ENCODE results near the gene TRIM5.
"Not testable (repeated sequence)": the region's sequence is repeated elsewhere in the genome, so short reads cannot be mapped to it uniquely, and the experiment has no call there.

The TRIM5 gene

DNA sequence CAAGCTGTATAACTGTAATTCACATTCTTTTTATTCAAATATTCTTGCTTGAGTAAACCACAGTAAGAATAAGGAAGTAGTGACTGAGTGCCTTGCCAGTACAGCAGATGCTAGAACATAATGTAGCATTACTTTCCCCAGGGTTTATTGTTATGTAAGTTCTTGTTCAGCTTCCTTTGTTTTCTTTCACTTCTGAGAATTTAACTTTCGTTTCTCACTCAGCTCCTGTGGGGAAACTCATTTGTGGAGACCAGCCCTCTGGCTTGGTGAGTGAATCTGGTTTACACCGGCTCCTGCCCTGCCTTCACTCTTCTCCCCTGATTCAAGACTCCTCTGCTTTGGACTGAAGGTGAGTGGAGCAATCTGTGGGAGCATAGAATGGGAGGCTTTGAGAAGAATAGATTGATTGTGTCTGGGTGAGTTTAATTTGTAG, 4.7 kb upstream of the TRIM5 start, which contains the start of gene TRIM22:
TRIM22 (plus strand) TSS at position 240 of the 433 bp plus-strand sequence. CDS start 6,443 bp downstream, outside the sequence.
- peak within 1 kb of the TSS; percentile 95 for H3K4me3 ChIP-seq (ENCODE audit: low read depth, low read length)
- H3K27ac ChIP-seq (ENCODE audit: low read depth, low read length) = peak within 1 kb of the TSS; percentile 95
- H3K4me1 ChIP-seq (ENCODE audit: control insufficient read depth, insufficient read depth, low read length, unreplicated experiment) = peaks cover 22% of the 10 kb centered on the region
- peaks cover 42% of the 10 kb centered on the region for H3K79me2 ChIP-seq (ENCODE audit: control insufficient read depth, insufficient read depth, low read length, unreplicated experiment)
- peak within 1 kb of the TSS; percentile 42 for H2AFZ ChIP-seq (ENCODE audit: low read length, unreplicated experiment)
- H3K27me3 ChIP-seq (ENCODE audit: insufficient read depth, low read length) = no peaks in the 10 kb centered on the region
- H3K36me3 ChIP-seq (ENCODE audit: insufficient read depth, low read length) = no peaks in the 10 kb centered on the region; the same call in 1 of the 2 replicates

DNA sequence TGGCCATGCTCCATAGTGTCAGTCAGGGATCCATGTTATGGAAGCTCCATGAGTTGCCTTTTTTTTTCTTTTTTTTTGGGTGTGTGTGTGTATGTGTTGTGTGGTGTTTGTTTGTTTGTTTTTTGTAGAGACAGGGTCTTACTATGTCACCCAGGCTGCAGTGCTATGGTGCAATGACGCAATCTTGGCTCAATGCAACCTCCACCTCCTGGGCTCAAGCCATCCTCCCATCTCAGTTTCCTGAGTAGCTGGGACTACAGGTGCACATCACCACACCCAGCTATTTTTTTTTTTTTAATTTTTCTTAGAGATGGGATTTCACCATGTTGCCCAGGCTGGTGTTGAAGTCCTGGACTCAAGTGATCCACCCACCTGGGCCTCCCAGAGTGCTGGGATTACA, 3.6 kb upstream of the TRIM5 start:
- H3K27ac ChIP-seq (ENCODE audit: low read depth, low read length) = peak overlapping the region; percentile 95
- H3K36me3 ChIP-seq (ENCODE audit: insufficient read depth, low read length) = no peaks in the 10 kb centered on the region
- no peaks in the 10 kb centered on the region for H3K27me3 ChIP-seq (ENCODE audit: insufficient read depth, low read length)
- peaks cover 40% of the 10 kb centered on the region for H3K79me2 ChIP-seq (ENCODE audit: control insufficient read depth, insufficient read depth, low read length, unreplicated experiment)
- no peak overlapping the region for H3K4me3 ChIP-seq (ENCODE audit: low read depth, low read length)
- peaks cover 17% of the 10 kb centered on the region for H3K4me1 ChIP-seq (ENCODE audit: control insufficient read depth, insufficient read depth, low read length, unreplicated experiment)
- H2AFZ ChIP-seq (ENCODE audit: low read length, unreplicated experiment) = no peak overlapping the region

DNA sequence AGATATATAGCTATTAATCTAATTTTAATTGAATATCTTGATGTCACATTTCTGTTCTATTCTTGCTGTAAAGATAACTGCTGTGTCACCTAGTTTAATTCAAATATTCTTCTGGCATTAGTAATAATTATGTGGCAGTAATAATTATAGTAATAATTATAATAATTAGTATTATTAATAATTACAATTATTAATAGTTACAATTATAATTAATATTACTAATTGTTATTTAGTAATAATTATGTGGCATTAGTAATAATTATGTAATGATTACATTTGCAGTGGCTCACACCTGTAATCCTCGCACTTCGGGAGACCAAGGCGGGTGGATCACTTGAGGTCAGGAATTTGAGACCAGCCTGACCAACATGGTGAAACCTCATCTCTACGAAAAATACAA, 1.6 kb upstream of the TRIM5 start:
- Histone ChIP-seq H3K27ac (ENCODE audit: low read depth, low read length) (no peak overlapping the region), H3K36me3 (ENCODE audit: insufficient read depth, low read length) (no peaks in the 10 kb centered on the region), H2AFZ (ENCODE audit: low read length, unreplicated experiment) (no peak overlapping the region), H3K4me1 (ENCODE audit: control insufficient read depth, insufficient read depth, low read length, unreplicated experiment) (peaks cover 10% of the 10 kb centered on the region), H3K79me2 (ENCODE audit: control insufficient read depth, insufficient read depth, low read length, unreplicated experiment) (peaks cover 44% of the 10 kb centered on the region), H3K4me3 (ENCODE audit: low read depth, low read length) (no peak overlapping the region), H3K27me3 (ENCODE audit: insufficient read depth, low read length) (no peaks in the 10 kb centered on the region)

DNA sequence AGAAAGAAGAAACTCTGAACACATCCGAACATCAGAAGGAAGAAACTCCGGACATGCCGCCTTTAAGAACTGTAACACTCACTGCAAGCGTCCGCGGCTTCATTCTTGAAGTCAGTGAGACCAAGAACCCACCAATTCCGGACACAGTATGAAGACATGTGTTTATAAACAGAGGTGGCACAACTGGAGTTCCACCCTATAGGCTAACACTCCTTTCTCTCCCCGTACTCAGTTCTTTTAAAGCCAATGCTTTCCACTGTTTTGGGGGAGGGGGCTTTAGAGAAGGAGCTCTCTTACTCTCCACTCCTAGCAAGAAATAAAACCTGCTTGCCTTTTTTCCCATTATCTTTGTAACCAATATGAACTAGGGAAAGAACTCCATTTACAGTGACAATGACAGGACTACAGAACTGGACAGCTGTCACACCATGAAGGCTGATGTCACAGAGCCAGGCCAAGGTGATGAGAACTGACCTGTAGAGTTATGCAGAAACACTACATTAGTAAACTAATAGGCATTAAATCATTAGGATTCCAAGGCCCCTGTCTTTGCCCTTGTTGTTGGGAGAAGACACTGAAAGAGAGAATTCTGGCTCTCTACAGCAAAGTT, 733 bp downstream of the TRIM5 start:
- H3K36me3 ChIP-seq (ENCODE audit: insufficient read depth, low read length) = peaks cover 15% of the 10 kb centered on the region
- no peaks in the 10 kb centered on the region for H3K27me3 ChIP-seq (ENCODE audit: insufficient read depth, low read length)
- no peak overlapping the region for H2AFZ ChIP-seq (ENCODE audit: low read length, unreplicated experiment)
- peak overlapping the region; percentile 95 for H3K27ac ChIP-seq (ENCODE audit: low read depth, low read length)
- H3K79me2 ChIP-seq (ENCODE audit: control insufficient read depth, insufficient read depth, low read length, unreplicated experiment) = peaks cover 34% of the 10 kb centered on the region
- peak overlapping the region; percentile 79 for H3K4me3 ChIP-seq (ENCODE audit: low read depth, low read length)
- peaks cover 9% of the 10 kb centered on the region for H3K4me1 ChIP-seq (ENCODE audit: control insufficient read depth, insufficient read depth, low read length, unreplicated experiment)

DNA sequence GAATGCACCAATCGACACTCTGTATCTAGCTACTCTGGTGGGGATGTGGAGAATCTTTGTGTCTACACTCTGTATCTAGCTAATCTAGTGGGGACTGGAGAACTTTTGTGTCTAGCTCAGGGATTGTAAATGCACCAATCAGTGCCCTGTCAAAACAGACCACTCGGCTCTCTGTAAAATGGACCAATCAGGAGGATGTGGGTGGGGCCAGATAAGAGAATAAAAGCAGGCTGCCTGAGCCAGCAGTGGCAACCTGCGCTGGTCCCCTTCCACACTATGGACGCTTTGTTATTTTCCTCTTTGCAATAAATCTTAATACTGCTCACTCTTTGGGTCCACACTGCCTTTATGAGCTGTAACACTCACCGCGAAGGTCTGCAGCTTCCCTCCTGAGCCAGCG, 1.3 kb downstream of the TRIM5 start:
- Histone ChIP-seq H3K4me3 (ENCODE audit: low read depth, low read length) (peak overlapping the region; percentile 79), H3K27ac (ENCODE audit: low read depth, low read length) (peak overlapping the region; percentile 95; the same call in 1 of the 2 replicates), H3K79me2 (ENCODE audit: control insufficient read depth, insufficient read depth, low read length, unreplicated experiment) (peaks cover 34% of the 10 kb centered on the region), H3K36me3 (ENCODE audit: insufficient read depth, low read length) (peaks cover 20% of the 10 kb centered on the region)
- H3K27me3 ChIP-seq (ENCODE audit: insufficient read depth, low read length); H2AFZ ChIP-seq (ENCODE audit: low read length, unreplicated experiment); H3K4me1 ChIP-seq (ENCODE audit: control insufficient read depth, insufficient read depth, low read length, unreplicated experiment): not testable (repeated sequence)

DNA sequence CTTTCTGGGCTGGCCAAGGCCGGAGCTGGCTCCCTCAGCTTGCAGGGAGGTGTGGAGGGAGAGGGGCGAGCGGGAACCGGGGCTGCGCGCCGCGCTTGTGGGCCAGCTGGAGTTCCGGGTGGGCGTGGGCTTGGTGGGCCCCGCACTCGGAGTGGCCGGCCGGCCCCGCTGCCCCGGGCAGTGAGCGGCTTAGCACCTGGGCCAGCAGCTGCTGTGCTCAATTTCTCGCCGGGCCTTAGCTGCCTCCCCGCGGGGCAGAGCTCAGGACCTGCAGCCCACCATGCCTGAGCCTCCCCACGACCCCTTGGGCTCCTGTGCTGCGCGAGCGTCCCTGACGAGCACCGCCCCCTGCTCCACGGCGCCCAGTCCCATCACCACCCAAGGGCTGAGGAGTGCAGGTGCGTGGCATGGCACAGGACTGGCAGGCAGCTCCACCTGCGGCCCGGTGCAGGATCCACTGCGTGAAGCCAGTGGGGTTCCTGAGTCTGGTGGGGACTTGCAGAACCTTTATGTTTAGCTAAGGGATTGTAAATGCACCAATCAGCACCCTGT, 1.9 kb downstream of the TRIM5 start:
- H3K27ac ChIP-seq (ENCODE audit: low read depth, low read length); H3K4me1 ChIP-seq (ENCODE audit: control insufficient read depth, insufficient read depth, low read length, unreplicated experiment); H3K27me3 ChIP-seq (ENCODE audit: insufficient read depth, low read length); H2AFZ ChIP-seq (ENCODE audit: low read length, unreplicated experiment); H3K4me3 ChIP-seq (ENCODE audit: low read depth, low read length): not testable (repeated sequence)
- H3K36me3 ChIP-seq (ENCODE audit: insufficient read depth, low read length) = peaks cover 26% of the 10 kb centered on the region
- peaks cover 34% of the 10 kb centered on the region for H3K79me2 ChIP-seq (ENCODE audit: control insufficient read depth, insufficient read depth, low read length, unreplicated experiment)

DNA sequence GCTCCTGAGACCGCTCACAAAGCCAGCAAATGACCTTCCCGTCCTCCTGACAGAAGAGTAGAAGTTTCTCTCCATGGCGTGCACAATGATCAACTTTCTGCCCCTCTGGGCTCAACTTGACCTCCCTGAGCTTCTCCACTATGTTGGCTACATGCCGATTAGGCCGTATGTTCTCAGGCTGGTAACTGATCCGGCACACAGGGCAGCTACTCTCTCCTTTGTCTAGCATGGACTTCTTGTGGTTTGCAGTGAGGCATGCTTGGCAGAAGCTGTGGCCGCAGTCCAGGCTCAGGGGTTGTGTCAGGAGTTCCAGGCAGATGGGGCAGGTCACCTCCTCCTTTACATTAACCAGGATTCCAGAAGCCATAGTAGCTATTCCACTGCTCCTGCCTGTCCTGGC, 5.1 kb downstream of the TRIM5 start:
- peaks cover 34% of the 10 kb centered on the region for H3K79me2 ChIP-seq (ENCODE audit: control insufficient read depth, insufficient read depth, low read length, unreplicated experiment)
- no peaks in the 10 kb centered on the region for H3K4me1 ChIP-seq (ENCODE audit: control insufficient read depth, insufficient read depth, low read length, unreplicated experiment)
- H3K36me3 ChIP-seq (ENCODE audit: insufficient read depth, low read length) = peaks cover 32% of the 10 kb centered on the region
- H3K27ac ChIP-seq (ENCODE audit: low read depth, low read length) = no peak overlapping the region
- H3K4me3 ChIP-seq (ENCODE audit: low read depth, low read length) = no peak overlapping the region
- no peaks in the 10 kb centered on the region for H3K27me3 ChIP-seq (ENCODE audit: insufficient read depth, low read length)
- H2AFZ ChIP-seq (ENCODE audit: low read length, unreplicated experiment) = no peak overlapping the region

DNA sequence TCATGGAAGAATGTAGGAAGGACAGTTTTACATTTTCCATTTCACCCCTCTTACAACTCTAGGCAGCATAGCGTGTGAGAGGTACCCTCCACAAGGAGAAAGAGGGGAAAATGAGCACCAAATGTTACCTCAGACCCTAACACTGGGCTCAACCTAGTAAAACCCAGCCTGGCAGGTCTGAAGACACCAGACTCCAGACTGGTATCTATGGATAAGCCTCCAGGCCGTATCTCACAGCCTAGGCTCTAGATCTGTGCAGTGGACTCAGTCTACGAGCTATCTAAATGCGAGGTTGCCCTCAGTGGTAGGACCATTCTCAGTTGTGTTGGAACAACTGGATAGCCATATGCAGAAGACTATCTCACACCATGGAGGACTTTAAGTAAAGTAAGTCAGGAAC, 10.5 kb downstream of the TRIM5 start:
- Histone ChIP-seq H3K36me3 (ENCODE audit: insufficient read depth, low read length) (peaks cover 20% of the 10 kb centered on the region), H3K27me3 (ENCODE audit: insufficient read depth, low read length) (no peaks in the 10 kb centered on the region), H3K4me3 (ENCODE audit: low read depth, low read length) (no peak overlapping the region), H3K27ac (ENCODE audit: low read depth, low read length) (no peak overlapping the region), H3K79me2 (ENCODE audit: control insufficient read depth, insufficient read depth, low read length, unreplicated experiment) (peaks cover 15% of the 10 kb centered on the region), H2AFZ (ENCODE audit: low read length, unreplicated experiment) (no peak overlapping the region), H3K4me1 (ENCODE audit: control insufficient read depth, insufficient read depth, low read length, unreplicated experiment) (peaks cover 6% of the 10 kb centered on the region)

DNA sequence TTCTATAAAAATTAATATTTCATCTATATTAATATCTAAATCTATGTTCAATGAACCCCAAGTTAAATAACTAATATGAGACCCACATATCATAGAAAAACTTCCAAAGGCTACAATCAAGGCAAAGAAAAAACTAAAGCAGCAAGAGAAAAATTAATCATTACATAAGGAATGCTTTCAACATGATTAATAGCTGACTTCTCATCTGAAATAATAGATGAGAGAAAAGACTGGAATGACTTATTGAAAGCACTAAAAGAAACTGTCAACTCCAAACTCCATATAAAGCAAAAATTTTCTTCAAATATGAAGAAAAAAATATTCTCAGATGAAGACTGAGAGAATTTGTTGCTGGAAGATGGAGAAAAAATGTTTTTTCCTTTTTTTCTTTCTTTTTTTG, 13.0 kb downstream of the TRIM5 start:
- H3K36me3 ChIP-seq (ENCODE audit: insufficient read depth, low read length) = peaks cover 6% of the 10 kb centered on the region
- no peaks in the 10 kb centered on the region for H3K27me3 ChIP-seq (ENCODE audit: insufficient read depth, low read length)
- no peak overlapping the region for H2AFZ ChIP-seq (ENCODE audit: low read length, unreplicated experiment)
- no peak overlapping the region for H3K4me3 ChIP-seq (ENCODE audit: low read depth, low read length)
- H3K79me2 ChIP-seq (ENCODE audit: control insufficient read depth, insufficient read depth, low read length, unreplicated experiment) = peaks cover 15% of the 10 kb centered on the region
- H3K27ac ChIP-seq (ENCODE audit: low read depth, low read length) = no peak overlapping the region
- peaks cover 6% of the 10 kb centered on the region for H3K4me1 ChIP-seq (ENCODE audit: control insufficient read depth, insufficient read depth, low read length, unreplicated experiment)

DNA sequence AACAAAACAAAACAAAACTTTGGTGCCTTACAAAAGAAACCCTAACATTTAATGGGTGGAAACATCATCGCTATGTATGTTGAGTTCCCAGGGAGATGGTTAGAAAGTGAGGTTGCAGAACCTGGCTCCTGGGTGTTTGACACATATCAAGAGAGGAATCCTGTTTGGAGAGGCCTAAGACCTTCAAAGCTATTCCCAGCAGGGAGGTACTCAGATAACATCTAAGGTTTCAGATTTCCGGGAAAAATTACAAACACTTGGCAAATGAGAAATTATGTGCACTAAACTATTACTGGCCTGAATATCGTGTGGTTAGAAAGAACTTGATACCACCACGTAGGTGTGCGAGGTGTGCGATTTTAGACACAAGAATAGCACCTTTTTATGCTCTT, 18.5 kb downstream of the TRIM5 start:
- H3K79me2 ChIP-seq (ENCODE audit: control insufficient read depth, insufficient read depth, low read length, unreplicated experiment) = peaks cover 5% of the 10 kb centered on the region
- no peaks in the 10 kb centered on the region for H3K4me1 ChIP-seq (ENCODE audit: control insufficient read depth, insufficient read depth, low read length, unreplicated experiment)
- no peak overlapping the region for H3K27ac ChIP-seq (ENCODE audit: low read depth, low read length)
- no peaks in the 10 kb centered on the region for H3K27me3 ChIP-seq (ENCODE audit: insufficient read depth, low read length)
- no peak overlapping the region for H3K4me3 ChIP-seq (ENCODE audit: low read depth, low read length)
- H2AFZ ChIP-seq (ENCODE audit: low read length, unreplicated experiment) = no peak overlapping the region
- peaks cover 26% of the 10 kb centered on the region for H3K36me3 ChIP-seq (ENCODE audit: insufficient read depth, low read length)

DNA sequence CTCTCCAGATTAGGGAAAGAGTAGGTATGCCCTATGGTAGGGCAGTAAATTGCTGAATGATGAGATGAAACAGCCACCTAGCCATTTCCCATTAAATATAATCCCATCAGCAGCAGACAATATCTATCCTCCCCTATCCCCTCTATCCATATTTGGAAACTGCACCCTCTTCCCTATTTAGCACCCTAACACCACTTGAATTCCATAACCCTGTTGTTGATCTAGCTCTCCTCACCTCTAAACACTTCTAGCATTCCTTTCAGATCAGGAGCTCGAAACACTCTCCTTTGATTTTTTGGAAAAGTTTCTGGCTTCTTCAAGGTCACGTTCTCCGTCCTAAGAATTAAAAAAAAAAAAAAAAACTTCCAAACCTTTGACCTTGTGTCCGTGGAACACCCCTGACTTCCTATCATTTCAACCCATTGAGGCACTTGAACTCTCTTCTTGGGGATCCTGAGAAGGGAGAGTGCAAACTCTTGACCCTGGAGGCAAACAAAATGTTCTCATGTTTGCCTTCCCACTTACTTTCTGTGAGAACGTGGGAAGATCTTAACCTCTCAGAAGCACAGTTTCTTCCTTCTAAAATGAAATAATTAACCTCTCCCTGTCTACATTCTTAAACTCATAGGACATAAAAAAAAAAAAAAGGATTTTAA, 19.0 kb downstream of the TRIM5 start:
- H3K27me3 ChIP-seq (ENCODE audit: insufficient read depth, low read length) = no peaks in the 10 kb centered on the region
- H2AFZ ChIP-seq (ENCODE audit: low read length, unreplicated experiment) = no peak overlapping the region
- H3K36me3 ChIP-seq (ENCODE audit: insufficient read depth, low read length) = peaks cover 26% of the 10 kb centered on the region
- no peak overlapping the region for H3K27ac ChIP-seq (ENCODE audit: low read depth, low read length)
- peaks cover 5% of the 10 kb centered on the region for H3K79me2 ChIP-seq (ENCODE audit: control insufficient read depth, insufficient read depth, low read length, unreplicated experiment)
- no peaks in the 10 kb centered on the region for H3K4me1 ChIP-seq (ENCODE audit: control insufficient read depth, insufficient read depth, low read length, unreplicated experiment)
- H3K4me3 ChIP-seq (ENCODE audit: low read depth, low read length) = no peak overlapping the region
